Panc1 (cell line): ENCODE results near the gene SEH1L. TPM values are rescaled to one million over a fixed set of nuclear protein-coding genes. Genes with fewer than 3 reads are reported as not detected.

Experiments used
- ATAC-seq: fragments of 200-7000 bp; cut with Tn5 transposase; 2 replicates; pipeline ENCODE4 v1.9.1; 2020; ENCODE audit warnings: mild to moderate bottlenecking, moderate library complexity
- BruUV-seq: library from RNA; stranded (reverse); fragments of 400-500 nt; replicated peaks from 2 replicates; lab custom pipeline; 2021; lab: Mats Ljungman, UMichigan
- CTCF ChIA-PET: fragments of 300-600 bp; sonication (Branson Sonifier 250); formaldehyde crosslinking; loops from one replicate; lab custom pipeline; 2022; ENCODE audit warnings: antibody characterized with exemption; lab: Charles Lee
- POLR2A ChIA-PET: fragments of 300-600 bp; sonication (Branson Sonifier 250); formaldehyde crosslinking; loops from one replicate; lab custom pipeline; 2022; ENCODE audit warnings: antibody characterized with exemption; lab: Charles Lee
- DNase-seq: peaks from one replicate; pipeline ENCODE4 v3.0.0-alpha.2; 2010; ENCODE audit warnings: low read depth, low spot score
- H3K27ac ChIP-seq: 2 replicates; pipeline ENCODE4 v1.5.1; 2011; ENCODE audit warnings: mild to moderate bottlenecking, low read length, inconsistent platforms
- H3K27me3 ChIP-seq: fragments of 200-500 bp; sonication (Bioruptor generic); 2 replicates; pipeline ENCODE4 v1.6.0; 2014; ENCODE audit warnings: low read length, inconsistent platforms; ENCODE audit not compliant: control insufficient read depth, insufficient read depth
- H3K36me3 ChIP-seq: fragments of 200-500 bp; sonication (Bioruptor generic); 2 replicates; pipeline ENCODE4 v1.5.1; 2014; ENCODE audit warnings: inconsistent platforms, mild to moderate bottlenecking, low read length, moderate library complexity; ENCODE audit not compliant: control insufficient read depth, insufficient read depth
- H3K4me1 ChIP-seq: 2 replicates; pipeline ENCODE4 v1.5.1; 2011; ENCODE audit warnings: inconsistent platforms, mild to moderate bottlenecking, low read length, moderate library complexity; ENCODE audit not compliant: control insufficient read depth, insufficient read depth
- H3K4me3 ChIP-seq, 2 experiments: 2 replicates each; pipeline ENCODE4 v1.5.1; 2011 to 2012; ENCODE audit warnings: low read depth in 2 of 2, low read length in 2 of 2, mild to moderate bottlenecking in 2 of 2, inconsistent platforms in 1 of 2, moderate library complexity in 1 of 2
- H3K9me3 ChIP-seq: fragments of 200-500 bp; sonication (Bioruptor generic); 2 replicates; pipeline ENCODE4 v1.5.1; 2014; ENCODE audit warnings: low read depth, mild to moderate bottlenecking, inconsistent platforms, low read length, moderate library complexity; ENCODE audit not compliant: control insufficient read depth, insufficient read depth
- CTCF ChIP-seq: fragments of 450-650 bp; IDR thresholded peaks from 2 replicates; pipeline ENCODE4 v1.5.1; 2017; ENCODE audit warnings: mild to moderate bottlenecking
- POLR2AphosphoS5 ChIP-seq: IDR thresholded peaks from 2 replicates; pipeline ENCODE4 v1.6.1; 2012; ENCODE audit warnings: mild to moderate bottlenecking, low read depth, low read length, moderate library complexity
- REST ChIP-seq, 2 experiments: IDR thresholded peaks; 2 replicates each; pipeline ENCODE4 v1.6.1; 2011 to 2012; ENCODE audit warnings: low read depth in 2 of 2, control low read depth in 1 of 2, low read length in 1 of 2, mild to moderate bottlenecking in 1 of 2, moderate library complexity in 1 of 2; ENCODE audit not compliant: insufficient read depth in 1 of 2
- SIN3A ChIP-seq: IDR thresholded peaks from 2 replicates; pipeline ENCODE4 v1.6.1; 2012; ENCODE audit warnings: low read depth, mild to moderate bottlenecking, low read length, moderate library complexity, borderline replicate concordance; ENCODE audit not compliant: insufficient read depth
- TCF7L2 ChIP-seq: IDR thresholded peaks from 2 replicates; pipeline ENCODE4 v1.6.1; 2011; ENCODE audit warnings: mild to moderate bottlenecking, low read depth, low read length, inconsistent platforms
- in situ Hi-C: cut with HindIII; loops from 2 replicates; pipeline ENCODE4 v1.10.0; 2016; ENCODE audit warnings: low sequenced_read_pairs, low pct_unique_long_range_greater_than_20kb
- intact Hi-C: fragments of 100-400 bp; cut with micrococcal nuclease; formaldehyde crosslinking; loops from one replicate; pipeline ENCODE4 v1.10.0; 2022; ENCODE audit not compliant: unreplicated experiment
- total RNA-seq: library from RNA; stranded (reverse); gene quantifications from one replicate; pipeline ENCODE4 v1.2.1, GENCODE V29; 2021; ENCODE audit not compliant: unreplicated experiment

SEH1L gene
- total RNA-seq, 1 experiment from 2014 or later, result 86.5 TPM

GRCh38 chr18:12958478-12958877, 10.7 kb downstream of the SEH1L start:
- H3K4me1 ChIP-seq, result no peaks in the 10 kb centered on the region
- CTCF ChIA-PET, result no interaction called here
- DNase-seq (no peak), ATAC-seq (no peak)
- H3K9me3 ChIP-seq, result no peaks in the 10 kb centered on the region
- H3K4me3 ChIP-seq, result no peak overlapping the region
- H3K27ac ChIP-seq, result no peak overlapping the region
- H3K36me3 ChIP-seq, result peaks cover 10% of the 10 kb centered on the region; the same call in 1 of the 2 replicates
- TF ChIP-seq SIN3A (no peak), REST (IDR thresholded peaks at IDR 0.05; ENCODE audit: insufficient read depth in 1 of 2, low read depth in 2 of 2, low read length in 1 of 2) (no peak), CTCF (no peak), POLR2AphosphoS5 (no peak), TCF7L2 (no peak)
- BruUV-seq, result no TSS peak
- H3K27me3 ChIP-seq, result no peaks in the 10 kb centered on the region
- in situ Hi-C loops, result no loop called here
- POLR2A ChIA-PET, result no interaction called here
- intact Hi-C loops, result no loop called here

- no peak for ATAC-seq
- TF ChIP-seq REST (IDR thresholded peaks at IDR 0.05; ENCODE audit: insufficient read depth in 1 of 2, low read depth in 2 of 2, low read length in 1 of 2) (no peak), CTCF (no peak), SIN3A (no peak), POLR2AphosphoS5 (no peak)
- Histone ChIP-seq H3K4me1 (no peaks in the 10 kb centered on the region), H3K9me3 (no peaks in the 10 kb centered on the region), H3K36me3 (peaks cover 12% of the 10 kb centered on the region; the same call in 1 of the 2 replicates), H3K4me3 (no peak overlapping the region), H3K27ac (no peak overlapping the region), H3K27me3 (no peaks in the 10 kb centered on the region)
- ChIA-PET POLR2A (no interaction called here), CTCF (no interaction called here)
- intact Hi-C loops, result no loop called here
- no peak for DNase-seq
- BruUV-seq, result no TSS peak
- in situ Hi-C loops, result no loop called here
Observed at GRCh38 chr18:12960395-12960794, 12.6 kb downstream of the SEH1L start.
